NCI-H128 (cell line): Measurements from ENCODE around the gene DNAJC5G.
"Not testable (repeated sequence)": the region's sequence is repeated elsewhere in the genome, so short reads cannot be mapped to it uniquely, and the experiment has no call there.

ENCODE experiments used
- DNase-seq: peaks from one replicate; lab custom pipeline; 2025; ENCODE audit not compliant: unreplicated experiment; lab: John Stamatoyannopoulos, UW

Gene DNAJC5G

GRCh38 chr2:27307545-27308358, 32.5 kb downstream of the DNAJC5G start:
- no peak for DNase-seq

GRCh38 chr2:27308359-27308881, 33.2 kb downstream of the DNAJC5G start, which contains the start of gene UCN:
Gene UCN (minus strand): TSS chr2:27308445. CDS start chr2:27307895, 550 bp downstream.
- DNase-seq: no peak

GRCh38 chr2:27309651-27310050, 34.4 kb downstream of the DNAJC5G start:
- no peak for DNase-seq

GRCh38 chr2:27312152-27312551, 36.9 kb downstream of the DNAJC5G start:
- DNase-seq: no peak

GRCh38 chr2:27313882-27314645, 38.8 kb downstream of the DNAJC5G start:
- DNase-seq: no peak

GRCh38 chr2:27314709-27315108, 39.5 kb downstream of the DNAJC5G start:
- DNase-seq: no peak

- no peak for DNase-seq
Measured at GRCh38 chr2:27315122-27315521, 39.9 kb downstream of the DNAJC5G start.

- DNase-seq: no peak
Measured at GRCh38 chr2:27316655-27317412, 41.6 kb downstream of the DNAJC5G start.

- not testable (repeated sequence) for DNase-seq
Measured at GRCh38 chr2:27319839-27320238, 44.6 kb downstream of the DNAJC5G start.

GRCh38 chr2:27320958-27321543, 45.8 kb downstream of the DNAJC5G start:
- no peak for DNase-seq

- no peak for DNase-seq
Measured at GRCh38 chr2:27322301-27322765, 47.1 kb downstream of the DNAJC5G start.

- DNase-seq: peak; percentile 60
Measured at GRCh38 chr2:27322766-27323595, 47.7 kb downstream of the DNAJC5G start, which contains the start of gene MPV17. Gene MPV17 (minus strand): TSS chr2:27323097. CDS start chr2:27322517, 580 bp downstream.

- no peak for DNase-seq
Measured at GRCh38 chr2:27323596-27324285, 48.5 kb downstream of the DNAJC5G start.

GRCh38 chr2:27324720-27325119, 49.5 kb downstream of the DNAJC5G start:
- DNase-seq: no peak
